IMR-90 (cell line): Measurements from ENCODE around the gene POLRMT. TPM values are rescaled to one million over a fixed set of nuclear protein-coding genes. Genes with fewer than 3 reads are reported as not detected.
A peak's percentile ranks its signal among the peaks of the same experiment; 100 is the strongest.

Experiments used
- ATAC-seq: fragments of 200-7000 bp; cut with Tn5 transposase; 2 replicates; pipeline ENCODE4 v1.9.1; 2020; ENCODE audit warnings: low read depth, mild to moderate bottlenecking, moderate library complexity
- BruUV-seq: library from RNA; stranded (reverse); fragments of 400-500 nt; replicated peaks from 2 replicates; lab custom pipeline; 2021; lab: Mats Ljungman, UMichigan
- CTCF ChIA-PET: fragments of 300-600 bp; formaldehyde crosslinking; extraction: SDS; loops from one replicate; lab custom pipeline; 2021; ENCODE audit warnings: antibody characterized with exemption; lab: Yijun Ruan, JAX
- POLR2A ChIA-PET: fragments of 300-600 bp; sonication (Branson Sonifier 250); formaldehyde crosslinking; loops from one replicate; lab custom pipeline; 2022; ENCODE audit warnings: antibody characterized with exemption; ENCODE audit not compliant: unreplicated experiment; lab: Charles Lee
- DNase-seq: peaks from one replicate; pipeline ENCODE4 v3.0.0; 2013
- H2AFZ ChIP-seq: replicated peaks from 2 replicates; pipeline ENCODE3; 2013; ENCODE audit warnings: low read length, mild to moderate bottlenecking; ENCODE audit not compliant: poor library complexity
- H2AK5ac ChIP-seq: 2 replicates; pipeline ENCODE4 v1.6.1; 2013; ENCODE audit warnings: low read depth, low read length, inconsistent platforms
- H2AK9ac ChIP-seq: replicated peaks from 2 replicates; pipeline ENCODE3; 2013; ENCODE audit warnings: mild to moderate bottlenecking, low read depth, low read length, moderate library complexity; ENCODE audit not compliant: poor library complexity
- H2BK120ac ChIP-seq: 2 replicates; pipeline ENCODE4 v1.6.1; 2013; ENCODE audit warnings: low read depth, low read length, inconsistent platforms
- H2BK15ac ChIP-seq: 3 replicates; pipeline ENCODE4 v1.6.1; 2013; ENCODE audit warnings: low read depth, low read length, inconsistent platforms
- H2BK20ac ChIP-seq: 2 replicates; pipeline ENCODE4 v1.6.1; 2013; ENCODE audit warnings: low read depth, mild to moderate bottlenecking, inconsistent platforms, low read length, moderate library complexity
- H2BK5ac ChIP-seq: 2 replicates; pipeline ENCODE4 v1.6.1; 2013; ENCODE audit warnings: mild to moderate bottlenecking, low read depth, low read length, inconsistent platforms; ENCODE audit not compliant: poor library complexity, severe bottlenecking
- H3K14ac ChIP-seq: replicated peaks from 2 replicates; pipeline ENCODE4 v1.6.1; 2013; ENCODE audit warnings: low read depth, low read length, inconsistent platforms
- H3K18ac ChIP-seq: 2 replicates; pipeline ENCODE4 v1.6.1; 2013; ENCODE audit warnings: low read depth, low read length, control low read depth
- H3K23ac ChIP-seq: 2 replicates; pipeline ENCODE4 v1.6.1; 2013; ENCODE audit warnings: low read depth, low read length, inconsistent platforms
- H3K27ac ChIP-seq: 2 replicates; pipeline ENCODE4 v1.5.1; 2013; ENCODE audit warnings: mild to moderate bottlenecking, control low read depth, low read length; ENCODE audit not compliant: insufficient read depth
- H3K27me3 ChIP-seq: 2 replicates; pipeline ENCODE4 v1.6.1; 2013; ENCODE audit warnings: low read length; ENCODE audit not compliant: control insufficient read depth, insufficient read depth
- H3K36me3 ChIP-seq: 2 replicates; pipeline ENCODE4 v1.6.1; 2013; ENCODE audit warnings: low read length, mixed read lengths; ENCODE audit not compliant: control insufficient read depth, insufficient read depth
- H3K4ac ChIP-seq: 2 replicates; pipeline ENCODE4 v1.6.1; 2013; ENCODE audit warnings: low read depth, low read length, inconsistent platforms
- H3K4me1 ChIP-seq: 2 replicates; pipeline ENCODE4 v1.6.1; 2013; ENCODE audit warnings: low read length, mixed read lengths; ENCODE audit not compliant: control insufficient read depth, insufficient read depth
- H3K4me2 ChIP-seq: 2 replicates; pipeline ENCODE4 v1.6.1; 2013; ENCODE audit warnings: low read depth, mild to moderate bottlenecking, control low read depth, low read length, moderate library complexity
- H3K4me3 ChIP-seq: 2 replicates; pipeline ENCODE4 v1.5.1; 2013; ENCODE audit warnings: low read depth, mild to moderate bottlenecking, control low read depth, low read length, moderate library complexity; ENCODE audit not compliant: insufficient read depth
- H3K56ac ChIP-seq: 2 replicates; pipeline ENCODE4 v1.6.1; 2013; ENCODE audit warnings: low read length, inconsistent platforms; ENCODE audit not compliant: insufficient read depth; ENCODE audit errors: extremely low read depth
- H3K79me1 ChIP-seq, 2 experiments: 2 replicates each; pipeline ENCODE4 v1.6.1; 2013; ENCODE audit warnings: low read length in 2 of 2, inconsistent platforms in 1 of 2, low read depth in 1 of 2
- H3K9ac ChIP-seq: 2 replicates; pipeline ENCODE4 v1.6.1; 2013; ENCODE audit warnings: low read depth, low read length, control low read depth
- H3K9me1 ChIP-seq: 2 replicates; pipeline ENCODE4 v1.6.1; 2013; ENCODE audit warnings: low read length, inconsistent platforms; ENCODE audit not compliant: insufficient read depth
- H3K9me3 ChIP-seq: 2 replicates; pipeline ENCODE4 v1.6.1; 2013; ENCODE audit warnings: low read length; ENCODE audit not compliant: control insufficient read depth, insufficient read depth
- H4K20me1 ChIP-seq: 2 replicates; pipeline ENCODE4 v1.6.1; 2013; ENCODE audit warnings: low read length, inconsistent platforms; ENCODE audit not compliant: insufficient read depth
- H4K5ac ChIP-seq: 2 replicates; pipeline ENCODE4 v1.6.1; 2013; ENCODE audit warnings: mild to moderate bottlenecking, low read depth, low read length, control low read depth
- H4K8ac ChIP-seq, 2 experiments: 2 replicates each; pipeline ENCODE4 v1.6.1; 2013; ENCODE audit warnings: low read depth in 2 of 2, low read length in 2 of 2, control low read depth in 1 of 2, inconsistent platforms in 1 of 2
- H4K91ac ChIP-seq: 2 replicates; pipeline ENCODE4 v1.6.1; 2013; ENCODE audit warnings: low read depth, low read length, inconsistent platforms; ENCODE audit not compliant: insufficient read depth
- BHLHE40 ChIP-seq: fragments of 150-350 bp; IDR thresholded peaks from 2 replicates; pipeline ENCODE4 v1.6.1; 2016; ENCODE audit warnings: mild to moderate bottlenecking, low read depth, low read length
- CEBPB ChIP-seq: IDR thresholded peaks from 2 replicates; pipeline ENCODE4 v1.6.1; 2012; ENCODE audit warnings: low read depth, low read length, improper control_type of control experiment
- CHD1 ChIP-seq: IDR thresholded peaks from 2 replicates; pipeline ENCODE4 v1.6.1; 2012; ENCODE audit warnings: low read depth, low read length, improper control_type of control experiment
- FOS ChIP-seq: fragments of 150-350 bp; IDR thresholded peaks from 2 replicates; pipeline ENCODE4 v1.6.1; 2016; ENCODE audit warnings: low read depth, low read length
- MAZ ChIP-seq: IDR thresholded peaks from 2 replicates; pipeline ENCODE4 v1.6.1; 2012; ENCODE audit warnings: low read depth, mild to moderate bottlenecking, low read length, improper control_type of control experiment, moderate library complexity, borderline replicate concordance
- NFE2L2 ChIP-seq: fragments of 150-350 bp; IDR thresholded peaks from 2 replicates; pipeline ENCODE4 v1.6.1; 2016; ENCODE audit warnings: low read depth, mild to moderate bottlenecking, low read length
- RCOR1 ChIP-seq: IDR thresholded peaks from 2 replicates; pipeline ENCODE4 v1.6.1; 2012; ENCODE audit warnings: mild to moderate bottlenecking, low read length, improper control_type of control experiment; ENCODE audit not compliant: insufficient replicate concordance
- SMC3 ChIP-seq: fragments of 150-350 bp; IDR thresholded peaks from 2 replicates; pipeline ENCODE4 v1.6.1; 2016; ENCODE audit warnings: low read depth, mild to moderate bottlenecking, antibody characterized with exemption, low read length, moderate library complexity
- WGBS, 2 experiments: methylation state at CpG; one replicate each; pipeline versions ENCODE4 v1.1.5 to v1.1.7; 2013; ENCODE audit warnings: missing lambda C conversion rate in 2 of 2; ENCODE audit not compliant: insufficient read length in 1 of 2; ENCODE audit errors: extremely low coverage in 2 of 2; 5-methylcytosine and 5-hydroxymethylcytosine counted together
- dilution Hi-C: fragments of 300-500 bp; cut with HindIII; formaldehyde crosslinking; loops from one replicate; pipeline ENCODE4 v1.14.3; 2018; ENCODE audit warnings: low sequenced_read_pairs; ENCODE audit not compliant: unreplicated experiment
- in situ Hi-C: fragments of 300-500 bp; cut with MboI; formaldehyde crosslinking; loops from 3 replicates; pipeline ENCODE4 v1.14.3; 2019; ENCODE audit warnings: low sequenced_read_pairs, inconsistent platforms, mixed read lengths
- intact Hi-C: fragments of 100-400 bp; cut with micrococcal nuclease; formaldehyde crosslinking; loops from 2 replicates; pipeline ENCODE4 v1.10.0; 2022
- polyA plus RNA-seq, 3 experiments: library from polyadenylated mRNA; depleted of rRNA; stranded (reverse); fragments of >200 nt; gene quantifications; 2 replicates each; pipeline ENCODE4 v1.2.3, GENCODE V29; 2012; ENCODE audit warnings: low replicate concordance in 1 of 3
- total RNA-seq: library from RNA; depleted of rRNA; stranded (reverse); fragments of >200 nt; gene quantifications from 2 replicates; pipeline ENCODE4 v1.2.3, GENCODE V29; 2012
- TF ChIP-seq, protein P1 (sequence below): conservative IDR thresholded peaks from 2 replicates; pipeline ENCODE4 v1.5.1; 2012; ENCODE audit warnings: mild to moderate bottlenecking, low read depth, low read length, improper control_type of control experiment
- TF ChIP-seq, protein P2 (sequence below): fragments of 150-350 bp; IDR thresholded peaks from 2 replicates; pipeline ENCODE4 v1.6.1; 2016; ENCODE audit warnings: low read depth, mild to moderate bottlenecking, low read length, moderate library complexity, borderline replicate concordance

POLRMT gene
- total and polyA plus RNA-seq, 2 of the 4 experiments (the other 2 are of a cell fraction): 9.9 to 29.6 TPM

DNA sequence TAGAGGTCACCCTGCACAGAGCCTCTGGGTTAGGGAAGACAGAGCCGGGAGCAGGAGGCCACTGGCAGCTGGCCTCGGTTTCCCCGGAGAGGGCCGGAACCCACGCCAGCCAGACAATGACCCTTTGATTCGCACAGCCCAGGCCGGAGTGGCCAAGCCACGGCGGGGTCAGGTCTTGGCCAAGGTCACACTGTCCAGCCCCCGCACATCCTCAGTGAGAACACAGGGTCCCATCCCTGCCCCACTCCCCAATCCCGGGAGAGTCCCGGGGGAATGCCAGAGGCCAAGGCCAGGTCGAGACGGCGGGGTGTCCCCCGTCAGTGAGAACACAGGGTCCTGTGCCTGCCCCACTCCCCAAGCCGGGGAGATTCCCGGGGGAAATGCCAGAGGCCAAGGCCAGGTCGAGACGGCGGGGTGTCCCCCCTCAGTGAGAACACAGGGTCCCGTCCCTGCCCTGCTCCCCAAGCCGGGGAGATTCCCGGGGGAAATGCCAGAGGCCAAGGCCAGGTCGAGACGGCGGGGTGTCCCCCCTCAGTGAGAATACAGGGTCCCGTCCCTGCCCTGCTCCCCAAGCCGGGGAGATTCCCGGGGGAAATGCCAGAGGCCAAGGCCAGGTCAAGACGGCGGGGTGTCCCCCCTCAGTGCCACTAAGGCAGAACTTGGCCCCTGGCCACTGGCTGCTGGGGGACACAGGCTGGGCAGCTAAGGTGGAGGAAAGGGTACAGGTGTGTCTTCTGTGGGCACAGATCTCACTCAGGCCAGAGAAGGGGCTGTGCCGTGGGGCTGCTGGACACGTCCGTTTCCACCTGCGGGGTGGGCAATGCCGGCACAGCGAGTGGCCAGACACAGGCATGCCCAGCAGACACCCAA lies 41.2 kb upstream of the POLRMT start:
- no peak overlapping the region for H2AK5ac ChIP-seq
- ChIA-PET CTCF (no interaction called here), POLR2A (no interaction called here)
- intact Hi-C loops (no loop called here), in situ Hi-C loops (no loop called here), dilution Hi-C loops (no loop called here)
- no peak for DNase-seq
- no peak overlapping the region for H2BK120ac ChIP-seq
- H2BK20ac ChIP-seq: no peak overlapping the region
- H2AK9ac ChIP-seq: peak overlapping the region; percentile 87
- no peak overlapping the region for H3K27ac ChIP-seq
- H3K9me1 ChIP-seq: peaks cover 8% of the 10 kb centered on the region; the same call in 1 of the 2 replicates
- TF ChIP-seq, protein P1, sequence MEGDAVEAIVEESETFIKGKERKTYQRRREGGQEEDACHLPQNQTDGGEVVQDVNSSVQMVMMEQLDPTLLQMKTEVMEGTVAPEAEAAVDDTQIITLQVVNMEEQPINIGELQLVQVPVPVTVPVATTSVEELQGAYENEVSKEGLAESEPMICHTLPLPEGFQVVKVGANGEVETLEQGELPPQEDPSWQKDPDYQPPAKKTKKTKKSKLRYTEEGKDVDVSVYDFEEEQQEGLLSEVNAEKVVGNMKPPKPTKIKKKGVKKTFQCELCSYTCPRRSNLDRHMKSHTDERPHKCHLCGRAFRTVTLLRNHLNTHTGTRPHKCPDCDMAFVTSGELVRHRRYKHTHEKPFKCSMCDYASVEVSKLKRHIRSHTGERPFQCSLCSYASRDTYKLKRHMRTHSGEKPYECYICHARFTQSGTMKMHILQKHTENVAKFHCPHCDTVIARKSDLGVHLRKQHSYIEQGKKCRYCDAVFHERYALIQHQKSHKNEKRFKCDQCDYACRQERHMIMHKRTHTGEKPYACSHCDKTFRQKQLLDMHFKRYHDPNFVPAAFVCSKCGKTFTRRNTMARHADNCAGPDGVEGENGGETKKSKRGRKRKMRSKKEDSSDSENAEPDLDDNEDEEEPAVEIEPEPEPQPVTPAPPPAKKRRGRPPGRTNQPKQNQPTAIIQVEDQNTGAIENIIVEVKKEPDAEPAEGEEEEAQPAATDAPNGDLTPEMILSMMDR: no peak
- TF ChIP-seq, protein P2, sequence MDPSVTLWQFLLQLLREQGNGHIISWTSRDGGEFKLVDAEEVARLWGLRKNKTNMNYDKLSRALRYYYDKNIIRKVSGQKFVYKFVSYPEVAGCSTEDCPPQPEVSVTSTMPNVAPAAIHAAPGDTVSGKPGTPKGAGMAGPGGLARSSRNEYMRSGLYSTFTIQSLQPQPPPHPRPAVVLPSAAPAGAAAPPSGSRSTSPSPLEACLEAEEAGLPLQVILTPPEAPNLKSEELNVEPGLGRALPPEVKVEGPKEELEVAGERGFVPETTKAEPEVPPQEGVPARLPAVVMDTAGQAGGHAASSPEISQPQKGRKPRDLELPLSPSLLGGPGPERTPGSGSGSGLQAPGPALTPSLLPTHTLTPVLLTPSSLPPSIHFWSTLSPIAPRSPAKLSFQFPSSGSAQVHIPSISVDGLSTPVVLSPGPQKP: no peak
- TF ChIP-seq SMC3 (no peak), NFE2L2 (no peak), FOS (no peak), CHD1 (no peak), RCOR1 (no peak), CEBPB (no peak), MAZ (no peak), BHLHE40 (no peak)
- H3K9me3 ChIP-seq: no peaks in the 10 kb centered on the region
- H3K27me3 ChIP-seq: no peaks in the 10 kb centered on the region
- 84% methylated on average over 20 of the region's 38 CpGs; no CpG with 5 or more reads in 1 of the 2 experiments for WGBS, 2 experiments
- no peak overlapping the region for H3K23ac ChIP-seq
- H4K20me1 ChIP-seq: peaks cover 12% of the 10 kb centered on the region
- H4K8ac ChIP-seq: no peak overlapping the region
- no peak overlapping the region for H2BK15ac ChIP-seq
- no peak overlapping the region for H4K91ac ChIP-seq
- H3K18ac ChIP-seq: no peak overlapping the region
- peaks cover 22% of the 10 kb centered on the region for H3K4me1 ChIP-seq
- no peak for ATAC-seq
- peaks cover 13 to 30% of the 10 kb centered on the region in 2 experiments; a peak in 3 of 4 replicates for H3K79me1 ChIP-seq
- H2BK5ac ChIP-seq: no peak overlapping the region
- no TSS peak for BruUV-seq
- H3K4me3 ChIP-seq: no peak overlapping the region
- H2AFZ ChIP-seq: no peak overlapping the region
- no peaks in the 10 kb centered on the region for H3K36me3 ChIP-seq
- H3K14ac ChIP-seq: no peak overlapping the region
- H4K5ac ChIP-seq: no peak overlapping the region
- H3K56ac ChIP-seq: no peak overlapping the region
- H3K9ac ChIP-seq: no peak overlapping the region
- no peak overlapping the region for H3K4ac ChIP-seq
- no peak overlapping the region for H3K4me2 ChIP-seq
